Endothelial cell of umbilical vein (primary cell): ENCODE measurements around the gene SPRR1A. TPM values are rescaled to one million over a fixed set of nuclear protein-coding genes. Genes with fewer than 3 reads are reported as not detected.

ENCODE experiments used
- BruUV-seq: library from RNA; stranded (reverse); fragments of 400-500 nt; replicated peaks from 2 replicates; lab custom pipeline; 2021; lab: Mats Ljungman, UMichigan
- CTCF ChIA-PET: fragments of 300-600, 350-600 bp; sonication (Branson Sonifier 250); formaldehyde crosslinking; loops from one replicate; lab custom pipeline; 2021; ENCODE audit warnings: antibody characterized with exemption, inconsistent platforms; lab: Charles Lee
- POLR2A ChIA-PET: fragments of 300-600, 350-600 bp; sonication (Branson Sonifier 250); formaldehyde crosslinking; loops from one replicate; lab custom pipeline; 2021; ENCODE audit warnings: antibody characterized with exemption, inconsistent platforms; lab: Charles Lee
- DNase-seq: peaks from one replicate; pipeline ENCODE4 v3.0.0-alpha.2; 2011; ENCODE audit warnings: low read depth, low spot score
- FAIRE-seq: peaks from 2 replicates; lab custom pipeline; 2011; peaks lifted over from hg19 to GRCh38; lab: Jason Lieb, UNC
- H2AFZ ChIP-seq: 2 replicates; pipeline ENCODE4 v1.6.0; 2012; ENCODE audit warnings: low read depth, low read length, control low read depth, inconsistent platforms
- H3K27ac ChIP-seq: 2 replicates; pipeline ENCODE4 v1.5.1; 2011; ENCODE audit warnings: low read depth, mild to moderate bottlenecking, control low read depth, low read length, moderate library complexity; ENCODE audit not compliant: insufficient read depth
- H3K27me3 ChIP-seq, 2 experiments: 2 replicates each; pipeline versions ENCODE4 v1.6.0 to v1.6.1; 2011; ENCODE audit warnings: low read length in 2 of 2, mixed read lengths in 1 of 2; ENCODE audit not compliant: control insufficient read depth in 2 of 2, insufficient read depth in 2 of 2
- H3K36me3 ChIP-seq, 2 experiments: 2 replicates in 1 of 2; 3 replicates in 1 of 2; pipeline ENCODE4 v1.5.1; 2011; ENCODE audit warnings: low read length in 2 of 2, mild to moderate bottlenecking in 1 of 2, moderate library complexity in 1 of 2; ENCODE audit not compliant: control insufficient read depth in 2 of 2, insufficient read depth in 2 of 2; ENCODE audit errors: extremely low read depth in 1 of 2
- H3K4me1 ChIP-seq: 3 replicates; pipeline ENCODE4 v1.5.1; 2011; ENCODE audit warnings: mild to moderate bottlenecking, low read length; ENCODE audit not compliant: control insufficient read depth, insufficient read depth; ENCODE audit errors: extremely low read depth
- H3K4me2 ChIP-seq: 2 replicates; pipeline ENCODE4 v1.6.1; 2011; ENCODE audit warnings: low read length, control low read depth, mixed read lengths; ENCODE audit not compliant: insufficient read depth
- H3K4me3 ChIP-seq, 3 experiments: fragments of 200-600 bp in 1 of 3; sonication (generic), shearing (Covaris generic) in 1 of 3; replicated peaks in 1 of 3; 2 replicates each; pipeline ENCODE4 v1.5.1; 2011 to 2016; ENCODE audit warnings: control low read depth in 3 of 3, low read length in 3 of 3, mild to moderate bottlenecking in 2 of 3, inconsistent platforms in 1 of 3, low read depth in 1 of 3, moderate library complexity in 1 of 3; ENCODE audit not compliant: insufficient read depth in 1 of 3
- H3K79me2 ChIP-seq: 2 replicates; pipeline ENCODE4 v1.6.0; 2012; ENCODE audit warnings: low read length, inconsistent platforms; ENCODE audit not compliant: control insufficient read depth, insufficient read depth
- H3K9ac ChIP-seq: replicated peaks from 2 replicates; pipeline ENCODE3; 2011; ENCODE audit warnings: low read length, control low read depth; ENCODE audit not compliant: insufficient read depth; ENCODE audit errors: extremely low read depth
- H3K9me1 ChIP-seq: replicated peaks from 3 replicates; pipeline ENCODE4 v1.6.0; 2011; ENCODE audit warnings: mild to moderate bottlenecking, low read length; ENCODE audit not compliant: control insufficient read depth, insufficient read depth; ENCODE audit errors: extremely low read depth
- H3K9me3 ChIP-seq: replicated peaks from 2 replicates; pipeline ENCODE4 v1.5.1; 2012; ENCODE audit warnings: low read length, inconsistent platforms; ENCODE audit not compliant: control insufficient read depth, insufficient read depth
- H4K20me1 ChIP-seq: replicated peaks from 2 replicates; pipeline ENCODE3; 2011; ENCODE audit warnings: mild to moderate bottlenecking, low read length; ENCODE audit not compliant: control insufficient read depth, insufficient read depth; ENCODE audit errors: extremely low read depth
- FOS ChIP-seq: IDR thresholded peaks from 2 replicates; pipeline ENCODE4 v1.6.1; 2011; ENCODE audit warnings: mild to moderate bottlenecking, low read length, moderate library complexity, borderline replicate concordance; ENCODE audit not compliant: insufficient read depth
- GATA2 ChIP-seq: IDR thresholded peaks from 2 replicates; pipeline ENCODE4 v1.7.0; 2011; ENCODE audit warnings: low read depth, mild to moderate bottlenecking, moderate library complexity, mixed read lengths, low read length; ENCODE audit not compliant: insufficient read length, insufficient read depth
- JUN ChIP-seq: IDR thresholded peaks from 2 replicates; pipeline ENCODE4 v1.6.1; 2011; ENCODE audit warnings: borderline replicate concordance, low read depth; ENCODE audit not compliant: insufficient read length, insufficient read depth
- MAX ChIP-seq: IDR thresholded peaks from 2 replicates; pipeline ENCODE4 v1.6.1; 2011; ENCODE audit not compliant: insufficient read depth, insufficient read length
- MYC ChIP-seq: IDR thresholded peaks from one replicate; pipeline ENCODE4 v1.6.1; 2011; ENCODE audit warnings: mild to moderate bottlenecking, low read depth, low read length
- POLR2A ChIP-seq: IDR thresholded peaks from 2 replicates; pipeline ENCODE4 v1.6.1; 2012; ENCODE audit warnings: low read depth, mild to moderate bottlenecking, control low read depth, low read length
- dilution Hi-C: fragments of 300-500 bp; cut with MboI; formaldehyde crosslinking; loops from one replicate; pipeline ENCODE4 v1.15.0; 2019; ENCODE audit warnings: low sequenced_read_pairs; ENCODE audit not compliant: extremely low pct_ligation_motif_present
- intact Hi-C: fragments of 100-400 bp; cut with micrococcal nuclease; formaldehyde crosslinking; loops from one replicate; pipeline ENCODE4 v1.10.0; 2022
- polyA plus RNA-seq, 4 experiments: library from polyadenylated mRNA; depleted of rRNA in 3 of 4; stranded (reverse) in 3 of 4; unstranded in 1 of 4; fragments of >200 nt; gene quantifications; 2 replicates each; pipeline versions ENCODE4 v1.2.1 to v1.2.3, GENCODE V29; 2011 to 2012; ENCODE audit warnings: missing spikeins in 1 of 4
- total RNA-seq: library from RNA; stranded (reverse); gene quantifications from 2 replicates; pipeline ENCODE4 v1.2.3, GENCODE V29; 2021

Gene SPRR1A
- total and polyA plus RNA-seq, 2 donors (not counting 3 experiments of a cell fraction or from before 2014, with no cell fraction given) = not detected

GRCh38 chr1:152962876-152963415, 20.9 kb upstream of the SPRR1A start:
- no peak overlapping the region for H3K4me3 ChIP-seq
- no peak for TF ChIP-seq MAX
- no peak for TF ChIP-seq GATA2
- no peak for TF ChIP-seq MYC
- H3K9me3 ChIP-seq = no peaks in the 10 kb centered on the region
- DNase-seq = no peak
- no peak overlapping the region for H2AFZ ChIP-seq
- ChIA-PET CTCF (no interaction called here), POLR2A (no interaction called here)
- FAIRE-seq = no peak
- no TSS peak for BruUV-seq
- no peaks in the 10 kb centered on the region for H3K36me3 ChIP-seq
- intact Hi-C loops (no loop called here), dilution Hi-C loops (no loop called here)
- no peaks in the 10 kb centered on the region for H3K79me2 ChIP-seq
- no peaks in the 10 kb centered on the region for H3K9me1 ChIP-seq
- H3K27me3 ChIP-seq = no peaks in the 10 kb centered on the region
- no peak overlapping the region for H3K27ac ChIP-seq
- H4K20me1 ChIP-seq = no peaks in the 10 kb centered on the region
- H3K4me1 ChIP-seq = no peaks in the 10 kb centered on the region
- H3K9ac ChIP-seq = no peak overlapping the region
- H3K4me2 ChIP-seq = no peak overlapping the region

GRCh38 chr1:152964536-152964935, 19.3 kb upstream of the SPRR1A start:
- DNase-seq = no peak
- H2AFZ ChIP-seq = no peak overlapping the region
- H3K4me1 ChIP-seq = no peaks in the 10 kb centered on the region
- no peak overlapping the region for H3K9ac ChIP-seq
- TF ChIP-seq JUN (no peak), GATA2 (no peak), FOS (no peak), POLR2A (no peak), MAX (no peak)
- no peak for FAIRE-seq
- H3K9me1 ChIP-seq = no peaks in the 10 kb centered on the region
- H3K4me2 ChIP-seq = no peak overlapping the region
- H3K27ac ChIP-seq = no peak overlapping the region
- dilution Hi-C loops (no loop called here), intact Hi-C loops (no loop called here)
- H4K20me1 ChIP-seq = no peaks in the 10 kb centered on the region
- POLR2A ChIA-PET = no interaction called here
- CTCF ChIA-PET = no interaction called here
- no peaks in the 10 kb centered on the region for H3K27me3 ChIP-seq
- no peaks in the 10 kb centered on the region for H3K79me2 ChIP-seq
- no TSS peak for BruUV-seq
- no peak overlapping the region for H3K4me3 ChIP-seq
- H3K36me3 ChIP-seq = no peaks in the 10 kb centered on the region
- H3K9me3 ChIP-seq = no peaks in the 10 kb centered on the region
